ENCODE data around the gene HIPK2. TPM values are rescaled to one million over a fixed set of nuclear protein-coding genes. Genes with fewer than 3 reads are reported as not detected.

HIPK2 gene
- total RNA-seq, 4 donors from 2014 or later: 20.9 to 40.9 (median 26.7) TPM

GRCh38 chr7:139675127-139676125 is 102.4 kb downstream of the HIPK2 start:
- DNase-seq (ENCODE audit: extremely low spot score): no peak
- no peak for TF ChIP-seq CTCF (IDR thresholded peaks at IDR 0.05)
- TF ChIP-seq POLR2A (IDR thresholded peaks at IDR 0.05; ENCODE audit: low read depth): no peak
- TF ChIP-seq POLR2AphosphoS5 (IDR thresholded peaks at IDR 0.05): no peak
- TF ChIP-seq EP300 (IDR thresholded peaks at IDR 0.05): no peak
- H3K27ac ChIP-seq (replicated peaks in 1 of 4): no peak overlapping the region
- H3K27me3 ChIP-seq: no peaks in the 10 kb centered on the region
- no peaks in the 10 kb centered on the region for H3K9me3 ChIP-seq
- no peak overlapping the region for H3K4me3 ChIP-seq
- H3K4me1 ChIP-seq: peaks cover 30 to 35% (median 32%) of the 10 kb centered on the region in 4 donors
- peaks cover 0 to 8% (median 0%) of the 10 kb centered on the region in 4 donors for H3K36me3 ChIP-seq
- 81% methylated on average over 12 of the region's 12 CpGs for WGBS
- intact Hi-C loops (cut with DNase I): no loop called here

- intact Hi-C loops (cut with DNase I): no loop called here
- H3K27me3 ChIP-seq: no peaks in the 10 kb centered on the region
- H3K36me3 ChIP-seq: peaks cover 0 to 8% (median 0%) of the 10 kb centered on the region in 4 donors
- no peaks in the 10 kb centered on the region for H3K9me3 ChIP-seq
- 88% methylated on average over 8 of the region's 8 CpGs for WGBS
- no peak overlapping the region for H3K27ac ChIP-seq (replicated peaks in 1 of 4)
- DNase-seq (ENCODE audit: extremely low spot score): no peak
- H3K4me1 ChIP-seq: peaks cover 23 to 28% (median 25%) of the 10 kb centered on the region in 4 donors
- no peak overlapping the region for H3K4me3 ChIP-seq
- TF ChIP-seq EP300 (IDR thresholded peaks at IDR 0.05) (no peak), POLR2AphosphoS5 (IDR thresholded peaks at IDR 0.05) (no peak), CTCF (IDR thresholded peaks at IDR 0.05) (no peak), POLR2A (IDR thresholded peaks at IDR 0.05; ENCODE audit: low read depth) (no peak)
Observed at GRCh38 chr7:139674752-139675126, 103.1 kb downstream of the HIPK2 start.

- no peaks in the 10 kb centered on the region for H3K27me3 ChIP-seq
- intact Hi-C loops (cut with DNase I): no loop called here
- H3K36me3 ChIP-seq: peaks cover 0 to 8% (median 0%) of the 10 kb centered on the region in 4 donors
- TF ChIP-seq POLR2A (IDR thresholded peaks at IDR 0.05; ENCODE audit: low read depth): no peak
- no peak for TF ChIP-seq POLR2AphosphoS5 (IDR thresholded peaks at IDR 0.05)
- TF ChIP-seq CTCF (IDR thresholded peaks at IDR 0.05): no peak
- no peak for DNase-seq (ENCODE audit: extremely low spot score)
- H3K27ac ChIP-seq (replicated peaks in 1 of 4): no peak overlapping the region
- no peaks in the 10 kb centered on the region for H3K9me3 ChIP-seq
- 95% methylated on average over 9 of the region's 10 CpGs for WGBS
- no peak overlapping the region for H3K4me3 ChIP-seq
- H3K4me1 ChIP-seq: peaks cover 19 to 24% (median 22%) of the 10 kb centered on the region in 4 donors
Observed at GRCh38 chr7:139674341-139674740, 103.5 kb downstream of the HIPK2 start.

- H3K27ac ChIP-seq (replicated peaks in 1 of 4): no peak overlapping the region
- intact Hi-C loops (cut with DNase I): no loop called here
Observed at GRCh38 chr7:139673762-139674161, 104.0 kb downstream of the HIPK2 start.

More at GRCh38 chr7:139673762-139674161, 104.0 kb downstream of the HIPK2 start:
- no peak for DNase-seq (ENCODE audit: extremely low spot score)
- Histone ChIP-seq H3K4me1 (peaks cover 14 to 19% (median 17%) of the 10 kb centered on the region in 4 donors), H3K27me3 (no peaks in the 10 kb centered on the region), H3K36me3 (peaks cover 0 to 8% (median 0%) of the 10 kb centered on the region in 4 donors), H3K9me3 (no peaks in the 10 kb centered on the region), H3K4me3 (no peak overlapping the region)
- WGBS: 91% methylated on average over 6 of the region's 6 CpGs
- TF ChIP-seq CTCF (IDR thresholded peaks at IDR 0.05): no peak
- TF ChIP-seq POLR2AphosphoS5 (IDR thresholded peaks at IDR 0.05): no peak
- no peak for TF ChIP-seq EP300 (IDR thresholded peaks at IDR 0.05)
- TF ChIP-seq POLR2A (IDR thresholded peaks at IDR 0.05; ENCODE audit: low read depth): no peak
